H9 (cell line): ENCODE results near the gene CR1L. TPM values are rescaled to one million over a fixed set of nuclear protein-coding genes. Genes with fewer than 3 reads are reported as not detected.

Experiments
- DNase-seq: peaks from one replicate; pipeline ENCODE4 v3.0.0-alpha.2; 2017
- H2AFZ ChIP-seq: one replicate; pipeline ENCODE4 v1.6.1; 2013; ENCODE audit warnings: mild to moderate bottlenecking, low read length, control low read depth, moderate library complexity
- H2AK5ac ChIP-seq: 2 replicates; pipeline ENCODE4 v1.6.1; 2013; ENCODE audit warnings: low read length, control low read depth, mixed read lengths; ENCODE audit not compliant: insufficient read length
- H2BK120ac ChIP-seq: one replicate; pipeline ENCODE4 v1.6.1; 2013; ENCODE audit warnings: low read depth, mild to moderate bottlenecking, low read length, control low read depth, inconsistent platforms; ENCODE audit not compliant: poor library complexity, severe bottlenecking
- H2BK12ac ChIP-seq: 2 replicates; pipeline ENCODE4 v1.6.1; 2013; ENCODE audit warnings: low read length, control low read depth, mixed read lengths, low read depth; ENCODE audit not compliant: insufficient read length
- H2BK15ac ChIP-seq: 2 replicates; pipeline ENCODE4 v1.6.1; 2013; ENCODE audit warnings: low read depth, low read length, control low read depth
- H2BK20ac ChIP-seq: one replicate; pipeline ENCODE4 v1.6.1; 2013; ENCODE audit warnings: low read depth, mild to moderate bottlenecking, low read length, control low read depth, inconsistent platforms; ENCODE audit not compliant: poor library complexity, severe bottlenecking
- H2BK5ac ChIP-seq: 2 replicates; pipeline ENCODE4 v1.6.1; 2013; ENCODE audit warnings: low read length, control low read depth, mixed read lengths; ENCODE audit not compliant: insufficient read length
- H3K14ac ChIP-seq: 2 replicates; pipeline ENCODE4 v1.6.1; 2013; ENCODE audit warnings: low read length, control low read depth; ENCODE audit not compliant: insufficient read depth
- H3K18ac ChIP-seq: 2 replicates; pipeline ENCODE4 v1.6.1; 2013; ENCODE audit warnings: low read depth, mild to moderate bottlenecking, mixed read lengths, low read length, control low read depth; ENCODE audit not compliant: insufficient read length
- H3K23ac ChIP-seq: 2 replicates; pipeline ENCODE4 v1.6.1; 2013; ENCODE audit warnings: low read length, control low read depth, mixed read lengths, low read depth; ENCODE audit not compliant: insufficient read length
- H3K23me2 ChIP-seq: 2 replicates; pipeline ENCODE4 v1.6.1; 2013; ENCODE audit warnings: low read depth, mild to moderate bottlenecking, mixed read lengths, low read length, control low read depth; ENCODE audit not compliant: insufficient read length, poor library complexity, severe bottlenecking
- H3K27ac ChIP-seq: 2 replicates; pipeline ENCODE4 v1.5.1; 2013; ENCODE audit warnings: low read length, control low read depth, mixed read lengths, low read depth; ENCODE audit not compliant: insufficient read length
- H3K27me3 ChIP-seq: 2 replicates; pipeline ENCODE4 v1.6.1; 2013; ENCODE audit warnings: low read length, control low read depth, inconsistent platforms; ENCODE audit not compliant: insufficient read depth
- H3K4ac ChIP-seq: 2 replicates; pipeline ENCODE4 v1.6.1; 2013; ENCODE audit warnings: low read depth, mild to moderate bottlenecking, control low read depth, inconsistent platforms, low read length, moderate library complexity
- H3K4me1 ChIP-seq: 2 replicates; pipeline ENCODE4 v1.6.1; 2013; ENCODE audit warnings: low read length, control low read depth, inconsistent platforms; ENCODE audit not compliant: insufficient read depth
- H3K4me2 ChIP-seq: 2 replicates; pipeline ENCODE4 v1.6.1; 2013; ENCODE audit warnings: low read length, control low read depth, mixed read lengths; ENCODE audit not compliant: insufficient read length, insufficient read depth
- H3K56ac ChIP-seq: 2 replicates; pipeline ENCODE4 v1.6.1; 2013; ENCODE audit warnings: low read depth, mild to moderate bottlenecking, mixed read lengths, low read length, control low read depth; ENCODE audit not compliant: insufficient read length
- H3K79me1 ChIP-seq: 2 replicates; pipeline ENCODE4 v1.6.1; 2013; ENCODE audit warnings: low read depth, mild to moderate bottlenecking, moderate library complexity, low read length, control low read depth, inconsistent platforms; ENCODE audit not compliant: insufficient read depth, poor library complexity, severe bottlenecking
- H3K79me2 ChIP-seq: 2 replicates; pipeline ENCODE4 v1.6.1; 2013; ENCODE audit warnings: low read length, control low read depth, inconsistent platforms; ENCODE audit not compliant: insufficient read depth
- H3K9ac ChIP-seq: 2 replicates; pipeline ENCODE4 v1.6.1; 2013; ENCODE audit warnings: low read length, control low read depth, mixed read lengths; ENCODE audit not compliant: insufficient read length; ENCODE audit errors: extremely low read depth
- H3K9me3 ChIP-seq: one replicate; pipeline ENCODE4 v1.6.1; 2013; ENCODE audit warnings: low read depth, low read length, inconsistent platforms; ENCODE audit not compliant: control insufficient read depth
- H3T11ph ChIP-seq: one replicate; pipeline ENCODE4 v1.6.1; 2013; ENCODE audit warnings: mild to moderate bottlenecking, low read length, control low read depth, inconsistent platforms
- H4K20me1 ChIP-seq: one replicate; pipeline ENCODE4 v1.6.1; 2013; ENCODE audit not compliant: control insufficient read depth, insufficient read length, insufficient read depth
- H4K5ac ChIP-seq: 2 replicates; pipeline ENCODE4 v1.6.1; 2013; ENCODE audit warnings: low read depth, mild to moderate bottlenecking, mixed read lengths, low read length, control low read depth; ENCODE audit not compliant: insufficient read length
- H4K8ac ChIP-seq: replicated peaks from 2 replicates; pipeline ENCODE4 v1.6.1; 2013; ENCODE audit warnings: low read length, control low read depth, mixed read lengths, low read depth; ENCODE audit not compliant: insufficient read length
- H4K91ac ChIP-seq: 2 replicates; pipeline ENCODE4 v1.6.1; 2013; ENCODE audit warnings: low read depth, mild to moderate bottlenecking, moderate library complexity, mixed read lengths, low read length, control low read depth; ENCODE audit not compliant: insufficient read length
- H3K27ac Mint-ChIP-seq, 3 experiments: 2 replicates in 2 of 3; 3 replicates in 1 of 3; pipeline ENCODE4 v1.8.0; 2020 to 2021; ENCODE audit warnings: mixed read lengths in 3 of 3, mild to moderate bottlenecking in 1 of 3, moderate library complexity in 1 of 3
- H3K27me3 Mint-ChIP-seq: 2 replicates; pipeline ENCODE4 v1.8.0; 2021; ENCODE audit warnings: low read depth, mild to moderate bottlenecking, moderate library complexity, mixed read lengths
- H3K36me3 Mint-ChIP-seq, 3 experiments: 2 replicates in 2 of 3; 3 replicates in 1 of 3; pipeline ENCODE4 v1.8.0; 2020 to 2021; ENCODE audit warnings: low read depth in 3 of 3, mixed read lengths in 3 of 3; ENCODE audit not compliant: insufficient read depth in 1 of 3
- H3K4me1 Mint-ChIP-seq, 2 experiments: 2 replicates each; pipeline ENCODE4 v1.8.0; 2020; ENCODE audit warnings: mixed read lengths in 2 of 2
- H3K4me3 Mint-ChIP-seq, 2 experiments: 2 replicates in 1 of 2; 3 replicates in 1 of 2; pipeline ENCODE4 v1.8.0; 2020 to 2021; ENCODE audit warnings: mild to moderate bottlenecking in 2 of 2, mixed read lengths in 2 of 2, moderate library complexity in 1 of 2
- H3K9me3 Mint-ChIP-seq, 2 experiments: 2 replicates in 1 of 2; 3 replicates in 1 of 2; pipeline ENCODE4 v1.8.0; 2020; ENCODE audit warnings: mild to moderate bottlenecking in 2 of 2, mixed read lengths in 2 of 2, moderate library complexity in 1 of 2
- WGBS: extraction: QIAGEN DNeasy Blood & Tissue Kit; methylation state at CpG from one replicate; pipeline ENCODE4 v1.1.7; 2013; ENCODE audit warnings: missing lambda C conversion rate, low lambda C conversion rate, mixed read lengths; ENCODE audit not compliant: insufficient read length; ENCODE audit errors: extremely low coverage; 5-methylcytosine and 5-hydroxymethylcytosine counted together
- total RNA-seq: library from RNA; stranded (reverse); gene quantifications from 2 replicates; pipeline ENCODE4 v1.2.1, GENCODE V29; 2021
- TF ChIP-seq, protein P1 (sequence below): fragments of 200-600 bp; sonication (generic); conservative IDR thresholded peaks from 3 replicates; pipeline ENCODE4 v1.8.0; 2021; ENCODE audit warnings: antibody characterized with exemption, mild to moderate bottlenecking

The CR1L gene
- total RNA-seq, 1 experiment from 2014 or later: 0.37 TPM

DNA sequence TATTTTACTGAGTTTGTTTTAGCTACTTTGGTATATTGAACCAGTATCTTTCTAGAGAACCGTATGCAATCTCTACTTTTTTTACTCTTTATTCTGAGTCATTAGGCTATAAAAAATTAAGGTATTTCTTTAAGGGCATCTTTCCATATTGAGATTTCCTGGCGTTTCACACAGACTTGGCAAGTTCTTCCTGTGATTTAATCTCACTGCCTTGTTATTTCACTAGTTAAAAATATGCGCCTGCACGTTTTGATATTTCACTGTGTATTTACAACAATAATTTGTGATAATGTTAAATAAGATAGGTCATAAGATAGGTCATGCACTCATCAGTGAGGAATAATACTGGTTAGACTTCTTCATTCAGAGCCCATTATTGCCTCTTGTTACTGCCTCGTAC, 16.2 kb upstream of the CR1L start:
- Mint-ChIP-seq H3K27ac (no peak overlapping the region), H3K27me3 (no peaks in the 10 kb centered on the region), H3K36me3 (peaks cover 1 to 17% (median 9%) of the 10 kb centered on the region in 3 experiments; a peak in 6 of 7 replicates), H3K4me3 (no peak overlapping the region), H3K4me1 (peaks cover 33 to 34% of the 10 kb centered on the region in 2 experiments), H3K9me3 (peaks cover 7 to 9% of the 10 kb centered on the region in 2 experiments; a peak in 3 of 5 replicates)
- Histone ChIP-seq H2BK120ac (no peak overlapping the region), H2BK15ac (no peak overlapping the region), H2AK5ac (no peak overlapping the region), H2AFZ (no peak overlapping the region), H4K5ac (no peak overlapping the region), H4K8ac (no peak overlapping the region), H3K9me3 (peaks cover 10% of the 10 kb centered on the region), H3K4ac (no peak overlapping the region), H3K18ac (no peak overlapping the region), H3K4me1 (peaks cover 4% of the 10 kb centered on the region; the same call in 1 of the 2 replicates), H3K27me3 (no peaks in the 10 kb centered on the region), H2BK20ac (no peak overlapping the region), H3T11ph (no peak overlapping the region), H3K14ac (no peak overlapping the region), H3K79me2 (no peaks in the 10 kb centered on the region), H3K79me1 (no peaks in the 10 kb centered on the region), H2BK5ac (no peak overlapping the region), H3K56ac (no peak overlapping the region), H3K27ac (no peak overlapping the region), H2BK12ac (no peak overlapping the region), H4K20me1 (no peaks in the 10 kb centered on the region), H3K23me2 (no peaks in the 10 kb centered on the region), H4K91ac (no peak overlapping the region), H3K4me2 (no peak overlapping the region), H3K23ac (no peak overlapping the region), H3K9ac (no peak overlapping the region)
- TF ChIP-seq, protein P1, sequence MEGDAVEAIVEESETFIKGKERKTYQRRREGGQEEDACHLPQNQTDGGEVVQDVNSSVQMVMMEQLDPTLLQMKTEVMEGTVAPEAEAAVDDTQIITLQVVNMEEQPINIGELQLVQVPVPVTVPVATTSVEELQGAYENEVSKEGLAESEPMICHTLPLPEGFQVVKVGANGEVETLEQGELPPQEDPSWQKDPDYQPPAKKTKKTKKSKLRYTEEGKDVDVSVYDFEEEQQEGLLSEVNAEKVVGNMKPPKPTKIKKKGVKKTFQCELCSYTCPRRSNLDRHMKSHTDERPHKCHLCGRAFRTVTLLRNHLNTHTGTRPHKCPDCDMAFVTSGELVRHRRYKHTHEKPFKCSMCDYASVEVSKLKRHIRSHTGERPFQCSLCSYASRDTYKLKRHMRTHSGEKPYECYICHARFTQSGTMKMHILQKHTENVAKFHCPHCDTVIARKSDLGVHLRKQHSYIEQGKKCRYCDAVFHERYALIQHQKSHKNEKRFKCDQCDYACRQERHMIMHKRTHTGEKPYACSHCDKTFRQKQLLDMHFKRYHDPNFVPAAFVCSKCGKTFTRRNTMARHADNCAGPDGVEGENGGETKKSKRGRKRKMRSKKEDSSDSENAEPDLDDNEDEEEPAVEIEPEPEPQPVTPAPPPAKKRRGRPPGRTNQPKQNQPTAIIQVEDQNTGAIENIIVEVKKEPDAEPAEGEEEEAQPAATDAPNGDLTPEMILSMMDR: no peak
- WGBS: no CpG with 5 or more reads among the region's 5 CpGs
- no peak for DNase-seq
